HL-60/S4 treated with phorbol 12-myristate 13-acetate at 8.2 ng/mL for 4 days and 3 days (cell line): ENCODE results near the gene ATP1A3.
"Not testable (repeated sequence)": the region's sequence is repeated elsewhere in the genome, so short reads cannot be mapped to it uniquely, and the experiment has no call there.

Experiments used
- in situ Hi-C: fragments of 300-500 bp; cut with MboI; formaldehyde crosslinking; loops from 2 replicates; pipeline ENCODE4 v1.15.0; 2022; ENCODE audit warnings: low sequenced_read_pairs

Gene ATP1A3

DNA sequence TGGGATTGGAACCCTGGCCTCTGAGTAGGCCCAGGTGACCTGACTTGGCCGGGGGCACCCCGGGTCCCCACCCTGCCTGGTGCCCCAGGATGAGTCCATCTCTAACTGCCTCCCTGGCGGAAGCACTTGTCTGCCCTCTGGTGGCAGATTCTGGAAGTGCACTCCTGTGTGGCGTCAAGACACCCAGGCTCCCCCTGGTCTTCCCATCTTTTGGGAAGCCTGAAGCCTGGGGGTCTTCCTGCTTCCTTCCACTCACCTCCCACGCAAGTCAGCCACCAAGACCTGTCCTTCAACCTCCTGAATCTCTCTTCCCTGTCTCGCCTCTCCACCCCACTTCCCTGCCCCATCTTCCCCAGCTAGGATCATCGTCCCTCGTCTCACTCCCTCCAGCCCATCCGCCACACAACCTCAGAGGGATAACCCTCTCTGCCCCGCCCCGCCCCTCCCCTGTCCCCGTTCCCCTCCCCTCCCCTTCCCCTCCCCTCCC lies 42.3 kb downstream of the ATP1A3 start:
- in situ Hi-C loops = loop anchor here (10.0 kb wide), 1 partner anchor 87 kb away; the partner anchor contains the start of gene RPS19

DNA sequence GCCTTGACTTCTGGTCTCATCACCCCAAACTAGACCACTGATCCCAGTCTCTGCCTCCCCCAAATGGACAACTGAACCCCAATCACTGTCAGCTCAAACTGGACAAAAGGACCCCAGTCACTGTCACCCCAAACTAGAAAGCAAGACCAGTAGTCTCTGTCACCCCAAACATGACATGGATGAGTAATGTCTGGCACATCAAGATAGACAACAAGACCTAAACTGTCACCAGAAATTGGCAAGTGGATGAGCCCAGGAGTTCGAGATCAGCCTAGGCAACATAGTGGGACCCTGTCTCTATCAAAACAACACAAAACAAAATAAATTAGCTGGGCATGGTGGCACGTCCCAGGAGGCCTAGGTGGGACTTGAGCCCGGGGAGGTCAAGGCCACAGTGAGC lies 46.9 kb downstream of the ATP1A3 start:
- in situ Hi-C loops = loop anchor here (10.0 kb wide), 1 partner anchor 62 kb away; the partner anchor contains the start of gene ARHGEF1

DNA sequence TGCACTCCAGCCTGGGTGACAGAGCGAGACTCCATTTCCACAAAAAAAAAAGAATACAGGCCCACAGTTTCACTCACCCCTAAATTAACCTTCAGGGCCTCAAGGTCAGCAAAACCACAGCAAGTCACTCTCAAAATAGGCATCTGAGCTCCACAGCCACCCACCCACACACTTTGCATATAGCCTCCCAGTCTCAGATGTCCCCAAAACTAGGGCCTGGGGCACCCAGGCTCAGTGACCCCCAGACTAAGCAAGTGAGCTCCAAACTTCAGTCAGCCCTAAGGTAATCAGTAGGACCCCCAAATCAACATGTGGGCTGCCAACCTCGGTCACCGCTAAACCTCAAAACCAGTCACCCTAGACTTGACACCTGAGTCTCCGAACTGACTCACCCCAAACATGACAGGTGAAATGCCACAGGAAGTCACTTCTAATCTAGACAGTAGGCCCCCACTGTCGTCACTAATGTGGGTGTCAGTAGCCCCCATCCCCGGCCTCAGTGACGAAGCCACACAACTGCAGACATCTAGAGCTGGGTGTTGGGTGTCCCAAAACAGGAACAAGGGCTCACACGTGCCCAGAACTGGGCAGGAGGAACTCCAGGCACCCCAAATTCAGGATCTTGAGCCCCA lies 48.8 kb downstream of the ATP1A3 start:
- in situ Hi-C loops = loop anchor here (10.0 kb wide), 1 partner anchor 60 kb away; the partner anchor contains the start of gene ARHGEF1

DNA sequence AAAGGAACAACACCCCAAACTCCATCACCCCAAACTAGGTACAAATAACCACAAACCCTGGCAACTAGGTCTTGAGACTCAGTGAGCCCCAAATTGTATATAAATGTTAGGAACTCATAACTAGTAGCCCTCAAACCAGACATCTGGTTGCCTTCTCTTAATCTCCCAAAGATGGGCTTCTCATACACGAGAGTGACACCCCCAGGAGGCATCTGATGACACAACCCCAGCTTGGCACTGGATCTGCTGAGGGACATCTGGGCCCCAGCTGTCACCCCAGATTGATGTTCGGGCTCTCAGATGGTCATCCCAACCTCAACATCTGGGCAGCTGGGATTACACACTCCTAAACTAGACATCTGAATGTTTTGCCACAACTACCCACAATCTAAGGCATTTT lies 49.7 kb downstream of the ATP1A3 start:
- in situ Hi-C loops = loop anchor here (10.0 kb wide), 1 partner anchor 60 kb away; the partner anchor contains the start of gene ARHGEF1

DNA sequence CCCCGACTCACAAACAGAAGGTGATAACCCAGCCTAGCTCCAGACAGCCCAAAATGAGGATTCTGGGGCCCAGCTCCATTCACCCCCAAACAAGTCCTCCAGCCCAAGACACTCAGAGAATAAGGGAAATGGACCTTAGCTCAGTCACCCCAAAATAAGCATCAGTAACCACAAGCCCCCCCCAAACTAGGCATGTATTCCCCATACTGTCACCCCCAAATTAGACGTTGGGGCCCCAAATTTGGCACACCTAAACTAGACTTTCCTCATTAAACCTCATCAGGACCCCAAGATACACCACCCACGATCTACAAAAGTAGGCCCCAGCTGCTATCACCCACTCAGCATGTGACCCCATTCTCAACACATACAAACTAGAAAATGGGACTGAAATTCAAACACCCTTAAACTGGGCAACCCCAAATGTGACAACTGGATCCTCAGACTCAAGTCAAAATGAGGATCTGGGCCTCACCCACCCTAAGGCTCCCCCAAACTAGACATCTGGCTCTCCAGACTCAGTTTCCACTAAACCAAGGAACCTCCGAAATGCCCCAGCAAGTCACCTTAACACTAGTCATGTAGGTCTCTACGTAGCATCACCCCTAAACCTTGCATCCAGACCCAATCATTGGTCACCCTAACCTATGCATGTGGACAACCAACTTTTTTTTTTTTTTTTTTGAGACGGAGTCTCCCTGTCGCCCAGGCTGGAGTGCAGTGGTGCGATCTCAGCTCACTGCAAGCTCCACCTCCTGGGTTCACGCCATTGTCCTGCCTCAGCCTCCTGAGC lies 52.4 kb downstream of the ATP1A3 start:
- in situ Hi-C loops = loop anchor here (10.0 kb wide), 1 partner anchor 57 kb away; the partner anchor contains the start of gene ARHGEF1

DNA sequence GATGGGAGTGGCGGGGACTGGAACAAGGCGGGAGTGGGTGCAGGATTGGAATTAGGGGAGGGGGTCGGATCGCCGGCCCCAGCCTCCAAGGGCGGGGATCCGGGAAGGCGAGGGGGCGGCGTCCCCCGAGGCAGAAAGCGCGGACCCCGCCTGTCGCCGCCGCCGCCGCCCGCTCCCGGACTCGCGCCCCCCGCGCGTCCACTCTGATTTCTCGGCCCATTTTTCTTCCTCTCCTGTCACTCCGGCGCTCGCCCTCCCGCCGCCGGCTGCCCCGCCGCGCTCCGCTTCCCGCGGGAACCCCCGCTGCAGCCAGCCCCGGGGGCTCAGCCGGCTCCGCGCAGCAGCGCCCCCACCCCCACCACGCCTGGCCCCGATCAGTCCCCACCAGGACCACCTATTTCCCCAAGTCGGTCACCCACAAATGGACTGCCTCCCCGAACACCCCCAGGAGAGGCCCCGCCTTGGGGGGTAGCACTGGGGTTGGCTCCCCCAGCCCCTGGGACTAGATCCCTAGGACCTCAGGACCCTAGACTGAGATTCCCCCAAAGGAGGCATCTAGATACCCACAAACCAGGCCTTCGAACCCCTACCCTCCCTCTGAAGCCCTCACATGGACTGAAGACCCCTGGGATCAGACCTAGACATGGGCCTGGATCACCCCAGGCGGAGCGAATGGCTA lies 53.2 kb downstream of the ATP1A3 start:
- in situ Hi-C loops = loop anchor here (10.0 kb wide), 1 partner anchor 56 kb away; the partner anchor contains the start of gene ARHGEF1

DNA sequence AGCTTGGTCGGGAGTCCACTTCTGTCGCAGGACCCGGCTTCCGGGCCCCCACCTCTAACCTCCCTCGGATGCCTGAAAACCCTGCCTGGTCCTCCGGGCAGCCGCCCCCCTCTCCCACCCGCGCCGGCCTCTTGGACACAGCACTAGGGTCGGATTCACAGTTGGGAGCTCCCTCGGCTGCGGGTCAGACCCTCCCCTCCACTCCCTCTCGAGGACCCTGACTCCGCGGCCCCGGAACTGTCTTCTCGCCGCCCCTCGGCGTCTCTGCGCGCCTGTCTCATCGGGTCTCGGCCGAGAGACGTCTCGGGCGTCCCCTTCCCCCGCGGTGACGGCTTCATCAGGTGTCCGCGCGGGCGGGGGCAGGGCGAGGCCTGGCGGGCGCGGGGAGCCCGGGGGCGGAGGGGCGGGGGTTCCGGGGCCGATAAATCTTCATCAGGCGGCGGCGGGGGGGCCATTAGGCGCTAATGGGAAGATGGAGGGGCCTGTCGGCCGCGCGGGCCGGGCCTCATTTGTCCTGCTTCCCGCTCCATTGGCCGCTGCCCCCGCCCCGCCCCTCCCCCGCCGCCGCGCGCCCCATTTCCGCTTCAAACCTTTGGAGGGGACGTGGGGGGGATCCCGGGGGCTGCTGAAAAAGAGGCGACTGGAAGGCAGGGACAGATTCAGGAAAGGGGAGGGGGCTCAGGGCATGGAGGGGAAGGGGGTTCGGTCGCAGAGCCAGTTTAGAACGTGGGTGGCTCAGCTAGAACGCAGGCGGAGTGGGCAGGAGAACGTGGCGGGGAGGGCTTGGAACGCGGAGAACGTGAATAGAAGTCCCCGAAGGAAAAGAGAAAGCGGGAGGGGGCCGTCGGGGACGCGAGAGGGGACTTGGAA lies 53.9 kb downstream of the ATP1A3 start:
- in situ Hi-C loops = loop anchor here (10.0 kb wide), 1 partner anchor 55 kb away; the partner anchor contains the start of gene ARHGEF1

DNA sequence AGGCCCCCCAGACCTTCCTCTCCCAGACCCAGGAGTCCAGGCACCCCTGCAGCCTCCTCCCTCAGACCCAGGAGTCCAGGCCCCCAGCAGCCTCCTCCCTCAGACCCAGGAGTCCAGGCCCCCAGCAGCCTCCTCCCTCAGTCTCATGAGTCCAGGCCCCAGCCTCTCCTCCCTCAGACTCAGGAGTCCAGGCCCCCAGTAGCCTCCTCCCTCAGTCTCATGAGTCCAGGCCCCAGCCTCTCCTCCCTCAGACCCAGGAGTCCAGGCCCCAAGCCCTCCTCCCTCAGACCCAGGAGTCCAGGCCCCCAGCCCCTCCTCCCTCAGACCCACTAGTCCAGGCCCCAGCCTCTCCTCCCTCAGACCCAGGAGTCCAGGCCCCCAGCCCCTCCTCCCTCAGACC lies 54.8 kb downstream of the ATP1A3 start:
- in situ Hi-C loops = not testable (repeated sequence)

DNA sequence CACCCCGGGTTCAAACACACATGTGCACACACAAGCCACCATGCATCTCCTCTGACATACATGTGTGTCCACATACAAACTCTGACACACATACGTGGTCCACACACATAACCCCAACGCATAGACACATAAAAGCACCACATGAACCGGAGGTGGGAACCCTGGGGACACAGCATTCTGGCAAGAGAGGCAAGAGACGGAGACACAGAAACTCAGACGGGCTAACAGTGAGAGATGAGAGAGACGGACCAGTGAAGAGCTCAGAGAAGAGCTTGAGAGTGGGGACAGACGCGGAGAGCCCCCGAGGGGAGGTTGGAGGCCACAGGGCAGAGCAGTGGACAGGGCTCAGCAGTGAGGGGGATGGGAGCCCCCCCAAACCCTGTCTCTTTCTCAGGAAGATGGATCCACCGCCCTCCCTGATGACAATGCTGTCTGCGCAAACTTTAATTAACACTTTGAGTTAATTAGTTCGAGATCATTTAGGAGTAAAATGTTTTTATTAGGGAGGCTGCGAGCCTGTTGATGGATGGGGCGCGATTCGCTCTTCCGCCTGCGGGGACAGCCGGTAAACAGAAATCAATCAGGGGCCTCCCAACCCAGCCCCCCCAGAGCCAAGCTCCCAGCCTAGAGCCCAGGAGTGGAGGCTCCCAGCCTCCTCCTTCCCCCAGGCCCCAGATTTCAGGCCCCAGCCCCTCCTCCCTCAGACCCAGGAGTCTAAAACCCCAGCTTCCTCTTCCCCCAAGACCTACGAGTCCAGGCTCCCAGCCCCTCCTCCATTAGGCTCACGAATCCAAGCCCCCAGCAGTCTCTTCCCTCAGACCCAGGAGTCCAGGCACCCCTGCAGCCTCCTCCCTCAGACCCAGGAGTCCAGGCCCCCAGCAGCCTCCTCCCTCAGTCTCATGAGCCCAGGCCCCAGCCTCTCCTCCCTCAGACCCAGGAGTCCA lies 56.2 kb downstream of the ATP1A3 start:
- in situ Hi-C loops = no loop called here

DNA sequence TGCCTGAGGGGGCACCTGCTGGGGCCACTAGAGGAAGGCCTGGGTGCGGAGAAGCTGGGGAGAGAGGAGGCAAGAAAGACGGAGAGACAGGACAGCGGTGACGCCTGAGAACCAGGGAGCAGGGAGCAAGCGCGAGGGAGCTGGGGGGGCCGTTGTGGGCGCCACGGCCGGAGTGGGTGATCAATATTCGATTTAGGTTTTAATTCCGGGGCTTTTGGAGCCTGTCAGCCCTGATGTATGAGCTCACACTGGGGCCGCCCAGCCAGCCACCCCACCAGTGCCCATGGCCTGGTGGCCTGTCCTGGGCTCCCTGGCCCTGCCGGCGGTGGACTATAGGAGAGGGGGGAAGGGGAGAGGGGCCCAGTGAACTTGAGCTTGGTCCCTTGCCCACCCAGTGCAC lies 57.1 kb downstream of the ATP1A3 start:
- in situ Hi-C loops = no loop called here

DNA sequence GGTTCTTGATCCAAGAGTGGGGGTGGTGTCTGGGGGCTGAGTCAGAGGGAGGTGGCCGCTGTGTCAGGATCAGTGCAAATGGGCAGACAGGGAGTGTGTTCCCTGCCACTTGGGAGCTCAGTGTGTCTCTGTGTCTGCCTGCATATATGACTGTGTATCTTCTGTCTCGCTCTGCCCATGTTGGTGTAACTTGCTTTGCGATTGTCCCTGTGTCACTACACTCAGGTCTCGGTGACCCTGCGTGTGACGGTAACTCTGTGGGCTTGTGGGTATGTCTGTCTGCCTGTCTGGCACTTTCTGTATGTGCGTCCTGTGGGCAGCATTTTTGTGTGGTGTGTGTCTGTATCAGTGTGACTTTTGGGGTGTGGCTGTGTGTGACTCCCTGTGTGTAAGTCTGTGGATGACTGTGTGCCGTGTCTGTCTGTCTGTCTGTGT lies 57.6 kb downstream of the ATP1A3 start:
- in situ Hi-C loops = no loop called here

DNA sequence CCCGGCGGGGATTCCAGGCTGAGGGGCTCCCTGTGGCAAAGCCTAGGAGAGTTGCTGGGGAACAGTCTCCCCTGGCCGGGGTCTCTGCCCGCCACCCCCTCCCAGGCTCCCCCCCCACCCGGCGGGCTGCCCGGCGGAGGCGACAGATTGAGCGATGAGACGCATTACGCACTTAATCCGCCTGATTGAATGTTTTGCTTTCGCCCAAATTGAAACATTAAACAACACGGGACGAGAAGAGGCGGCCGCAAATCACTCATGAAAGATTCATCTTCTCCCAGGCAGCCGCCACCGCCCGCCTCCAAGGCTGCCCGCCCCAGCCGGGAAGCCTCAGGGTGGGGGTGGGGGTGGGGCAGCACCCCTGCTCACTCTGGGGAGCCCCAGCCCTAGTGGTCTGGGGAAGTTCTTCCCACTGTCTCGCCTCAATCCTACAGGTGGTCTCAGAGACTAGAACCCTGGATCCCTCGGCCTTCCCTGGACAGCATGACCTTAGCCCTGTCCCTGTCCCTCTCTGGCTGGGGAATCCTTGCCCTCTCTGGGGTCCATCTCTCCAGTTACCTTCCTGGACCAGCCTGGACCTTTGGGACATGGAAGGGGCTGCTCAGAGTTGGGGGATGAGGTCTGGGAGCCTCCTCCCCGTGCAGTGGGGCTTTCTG lies 58.1 kb downstream of the ATP1A3 start:
- in situ Hi-C loops = no loop called here

DNA sequence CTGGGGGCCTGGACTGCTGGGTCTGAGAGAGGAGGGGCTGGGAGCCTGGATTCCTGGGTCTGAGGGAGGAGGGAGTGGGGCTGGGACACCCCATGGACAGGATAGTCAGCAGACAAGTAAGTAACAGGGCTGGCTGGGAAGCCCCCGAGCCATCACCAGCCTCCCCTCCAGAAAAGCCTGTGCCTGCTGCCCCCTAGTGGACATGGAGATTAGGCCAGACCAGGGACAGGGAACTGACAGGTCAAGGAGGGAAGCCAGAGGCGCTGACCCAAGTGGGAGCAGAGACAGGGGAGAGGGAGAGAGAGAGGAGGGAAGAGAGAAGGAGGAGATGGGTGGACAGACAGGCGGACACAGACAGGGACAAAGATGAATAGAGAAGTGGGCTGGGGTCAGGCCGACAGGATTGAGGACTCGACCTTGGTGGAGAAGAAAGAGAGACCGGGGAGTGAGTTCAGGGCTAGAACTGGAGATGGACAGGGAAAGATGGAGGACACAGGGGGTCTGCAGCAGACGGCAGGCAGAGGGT lies 59.1 kb downstream of the ATP1A3 start:
- in situ Hi-C loops = no loop called here

DNA sequence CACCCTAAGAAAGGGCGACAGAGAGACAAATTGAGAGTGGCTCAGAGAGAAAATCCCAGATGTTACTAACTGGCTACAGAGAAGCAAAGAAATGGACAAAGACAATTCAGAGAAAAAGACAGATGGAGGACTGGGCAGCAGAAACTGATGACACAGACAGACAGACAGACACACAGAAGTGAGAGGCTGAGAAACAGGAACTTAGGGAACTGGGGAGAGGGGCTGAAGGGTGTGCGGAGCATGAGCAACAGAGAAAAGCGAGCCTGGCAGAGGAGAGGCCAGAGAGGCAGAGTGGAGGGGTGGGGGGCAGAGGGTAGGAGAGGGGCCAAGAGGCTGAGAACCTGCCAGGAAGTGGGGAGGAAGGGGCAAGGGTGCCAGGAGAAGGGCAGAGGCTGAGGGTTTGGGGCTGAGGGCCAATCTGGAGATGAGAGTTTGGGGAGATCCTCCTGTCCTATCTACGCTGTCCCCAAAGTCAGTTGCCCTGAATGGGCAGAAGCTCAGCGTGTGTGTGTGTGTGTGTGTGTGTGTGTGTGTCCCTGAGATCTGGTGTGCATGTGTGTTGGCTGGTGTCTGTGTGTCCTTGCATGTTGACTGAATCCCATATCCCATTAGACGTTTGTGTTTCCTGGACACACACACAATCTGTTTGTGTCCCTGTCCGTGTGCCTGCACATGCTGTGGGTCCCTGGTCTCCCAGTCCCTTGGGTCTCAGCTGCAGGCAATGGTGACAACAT lies 60.2 kb downstream of the ATP1A3 start:
- in situ Hi-C loops = no loop called here

DNA sequence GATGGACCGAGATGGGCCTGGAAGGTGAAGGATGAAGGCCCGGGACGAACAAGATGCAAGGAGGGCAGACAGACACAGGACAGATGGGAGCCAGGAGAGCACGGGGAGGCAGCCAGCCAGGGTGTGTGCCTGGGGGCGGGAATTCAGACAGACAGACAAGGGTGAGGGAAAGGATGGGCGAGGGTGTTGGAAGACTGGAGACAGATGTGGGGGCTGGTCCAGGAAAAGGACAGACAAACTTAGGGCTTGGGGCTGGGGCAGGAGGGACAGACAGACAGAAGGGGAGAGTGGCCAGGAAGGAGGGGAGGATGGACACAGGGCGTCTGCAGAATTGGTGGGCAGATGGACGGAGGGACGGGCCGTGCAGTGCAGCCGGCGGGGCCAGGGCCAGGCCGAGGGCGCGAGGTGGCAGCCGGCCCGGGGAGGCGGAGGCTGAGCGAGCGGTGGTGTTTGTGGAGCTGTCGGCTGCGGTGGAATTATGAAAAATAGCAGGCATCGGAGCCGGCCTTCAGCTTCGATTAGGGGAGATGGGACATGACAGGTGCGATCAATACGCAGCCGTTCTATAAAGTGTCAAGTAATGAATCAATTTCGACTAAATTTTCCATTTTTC lies 61.2 kb downstream of the ATP1A3 start:
- in situ Hi-C loops = no loop called here

DNA sequence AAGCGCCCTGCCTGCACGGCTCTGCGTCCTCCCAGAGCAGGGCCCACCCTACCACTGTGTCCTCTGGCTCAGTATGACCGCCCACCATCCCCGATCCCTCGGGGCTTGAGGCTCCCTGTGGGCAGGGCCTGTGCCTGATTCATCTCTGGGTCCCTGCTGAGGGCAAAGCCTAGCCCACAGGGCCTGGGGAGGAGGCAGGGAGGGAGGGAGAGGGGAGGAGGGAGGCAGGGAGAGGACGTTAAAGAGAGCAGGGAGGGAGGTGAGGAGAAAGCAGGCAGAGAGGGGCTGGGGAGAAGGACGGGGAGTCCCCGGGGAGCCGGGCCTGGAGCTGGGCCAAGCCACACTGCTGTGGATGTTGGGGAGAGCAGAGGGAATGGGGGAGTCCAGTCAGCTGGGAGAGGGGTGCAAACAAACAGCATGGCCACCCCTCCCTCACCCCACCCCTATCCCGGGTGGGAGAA lies 61.7 kb downstream of the ATP1A3 start:
- in situ Hi-C loops = no loop called here

DNA sequence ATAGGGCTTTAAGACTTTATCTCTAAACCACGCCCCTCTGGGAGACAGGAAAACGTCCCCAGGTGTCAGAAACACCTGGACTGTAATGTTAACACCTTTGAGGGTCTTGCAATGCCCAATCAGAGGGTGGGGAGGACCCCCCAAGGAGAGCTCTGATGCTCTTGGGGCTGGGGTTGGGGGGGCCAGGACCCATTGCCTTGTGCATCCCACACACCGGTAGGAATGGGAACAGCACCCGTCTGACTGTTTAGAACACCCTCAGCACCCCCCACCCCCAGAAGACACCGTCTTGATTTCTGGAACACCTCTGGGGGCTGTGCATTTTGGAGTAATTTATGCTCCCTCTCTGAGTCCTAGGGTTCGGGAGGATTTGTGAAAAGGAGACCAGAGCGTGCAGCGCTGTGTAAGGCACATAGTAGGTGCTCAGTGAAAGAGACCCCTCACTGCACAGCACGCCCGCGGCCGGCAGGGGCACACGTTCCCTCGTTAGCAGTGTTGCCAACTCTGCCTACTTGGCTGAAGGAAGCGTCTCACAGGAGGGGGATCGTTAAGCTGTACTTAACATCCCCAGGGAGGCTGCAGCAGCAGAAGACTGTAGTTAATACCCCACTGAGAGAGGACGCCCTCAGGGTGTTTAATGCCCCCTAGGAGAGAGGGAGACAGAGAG lies 63.0 kb downstream of the ATP1A3 start:
- in situ Hi-C loops = no loop called here
